ENCODE measurements around the gene PHACTR1. TPM values are rescaled to one million over a fixed set of nuclear protein-coding genes. Genes with fewer than 3 reads are reported as not detected.
"Not testable (repeated sequence)": the region's sequence is repeated elsewhere in the genome, so short reads cannot be mapped to it uniquely, and the experiment has no call there.

The PHACTR1 gene
- polyA plus RNA-seq: 1 to 10 TPM; 1.3 to 3.2 (median 1.6) TPM

- WGBS, 3 donors: 63 to 68% (median 64%) methylated on average over 10 of the region's 10 CpGs
Observed at GRCh38 chr6:12716298-12716916, at the start of gene PHACTR1. Gene PHACTR1 (plus strand): TSS chr6:12716767.

GRCh38 chr6:12666886-12667285 lies 49.7 kb upstream of the PHACTR1 start:
- no peak overlapping the region for H3K27ac ChIP-seq (ENCODE audit: low read depth, low read length)
- whole genome bisulfite sequencing, 3 donors: 23 to 33% methylated on average over 1 of the region's 1 CpG; no CpG with 5 or more reads in 1 of the 3 donors

More at GRCh38 chr6:12716298-12716916, at the start of gene PHACTR1:
- no peak within 1 kb of the TSS for H3K27ac ChIP-seq (ENCODE audit: low read depth, low read length)

- no peak overlapping the region for H3K27ac ChIP-seq (ENCODE audit: low read depth, low read length)
- 43 to 62% (median 52%) methylated on average over 5 of the region's 5 CpGs for WGBS, 3 donors
Observed at GRCh38 chr6:12675931-12676330, 40.6 kb upstream of the PHACTR1 start.

GRCh38 chr6:12679341-12679740 lies 37.2 kb upstream of the PHACTR1 start:
- 70 to 92% (median 86%) methylated on average over 3 of the region's 3 CpGs for WGBS, 3 donors
- no peak overlapping the region for H3K27ac ChIP-seq (ENCODE audit: low read depth, low read length)

GRCh38 chr6:12693122-12693521 lies 23.4 kb upstream of the PHACTR1 start:
- H3K27ac ChIP-seq (ENCODE audit: low read depth, low read length): no peak overlapping the region
- WGBS, 3 donors: 90 to 98% (median 96%) methylated on average over 1 of the region's 1 CpG

- no peak overlapping the region for H3K27ac ChIP-seq (ENCODE audit: low read depth, low read length)
- WGBS, 3 donors: 85 to 95% (median 90%) methylated on average over 4 of the region's 4 CpGs
Observed at GRCh38 chr6:12698298-12698697, 18.3 kb upstream of the PHACTR1 start.

GRCh38 chr6:12704946-12705345 lies 11.6 kb upstream of the PHACTR1 start:
- 71 to 93% (median 83%) methylated on average over 1 of the region's 1 CpG for WGBS, 3 donors
- H3K27ac ChIP-seq (ENCODE audit: low read depth, low read length): no peak overlapping the region

- 69 to 92% (median 91%) methylated on average over 1 of the region's 1 CpG for WGBS, 3 donors
- no peak overlapping the region for H3K27ac ChIP-seq (ENCODE audit: low read depth, low read length)
Observed at GRCh38 chr6:12709116-12709515, 7.5 kb upstream of the PHACTR1 start.

GRCh38 chr6:12709556-12710232 lies 6.9 kb upstream of the PHACTR1 start:
- 32 to 59% (median 56%) methylated on average over 3 of the region's 3 CpGs for WGBS, 3 donors
- no peak overlapping the region for H3K27ac ChIP-seq (ENCODE audit: low read depth, low read length)

GRCh38 chr6:12710921-12711320 lies 5.6 kb upstream of the PHACTR1 start:
- no peak overlapping the region for H3K27ac ChIP-seq (ENCODE audit: low read depth, low read length)
- 76 to 78% (median 77%) methylated on average over 4 of the region's 4 CpGs for WGBS, 3 donors

- no peak overlapping the region for H3K27ac ChIP-seq (ENCODE audit: low read depth, low read length)
Observed at GRCh38 chr6:12714022-12714421, 2.5 kb upstream of the PHACTR1 start.

GRCh38 chr6:12715437-12715836 lies 1.1 kb upstream of the PHACTR1 start:
- no peak overlapping the region for H3K27ac ChIP-seq (ENCODE audit: low read depth, low read length)
- 84 to 92% (median 91%) methylated on average over 2 of the region's 2 CpGs for WGBS, 3 donors

GRCh38 chr6:12717356-12717755 lies 789 bp downstream of the PHACTR1 start:
- 20 to 50% (median 40%) methylated on average over 9 of the region's 9 CpGs for WGBS, 3 donors

GRCh38 chr6:12718015-12718414 lies 1.4 kb downstream of the PHACTR1 start:
- no peak overlapping the region for H3K27ac ChIP-seq (ENCODE audit: low read depth, low read length)
- WGBS, 3 donors: 22 to 51% (median 30%) methylated on average over 9 of the region's 9 CpGs

More at GRCh38 chr6:12717356-12717755, 789 bp downstream of the PHACTR1 start:
- no peak overlapping the region for H3K27ac ChIP-seq (ENCODE audit: low read depth, low read length)

- 70 to 81% (median 81%) methylated on average over 3 of the region's 3 CpGs for WGBS, 3 donors
Observed at GRCh38 chr6:12719017-12719416, 2.5 kb downstream of the PHACTR1 start.

GRCh38 chr6:12720310-12720709 lies 3.7 kb downstream of the PHACTR1 start:
- WGBS, 3 donors: 82 to 87% (median 86%) methylated on average over 7 of the region's 7 CpGs
- no peak overlapping the region for H3K27ac ChIP-seq (ENCODE audit: low read depth, low read length)

More at GRCh38 chr6:12719017-12719416, 2.5 kb downstream of the PHACTR1 start:
- H3K27ac ChIP-seq (ENCODE audit: low read depth, low read length): no peak overlapping the region

GRCh38 chr6:12725263-12725662 lies 8.7 kb downstream of the PHACTR1 start:
- 60 to 76% (median 69%) methylated on average over 2 of the region's 2 CpGs for WGBS, 3 donors
- H3K27ac ChIP-seq (ENCODE audit: low read depth, low read length): no peak overlapping the region

GRCh38 chr6:12729467-12729866 lies 12.9 kb downstream of the PHACTR1 start:
- 60 to 62% (median 60%) methylated on average over 4 of the region's 4 CpGs for WGBS, 3 donors
- no peak overlapping the region for H3K27ac ChIP-seq (ENCODE audit: low read depth, low read length)

GRCh38 chr6:12730809-12731208 lies 14.2 kb downstream of the PHACTR1 start:
- not testable (repeated sequence) for H3K27ac ChIP-seq (ENCODE audit: low read depth, low read length)
- 95 to 96% (median 96%) methylated on average over 2 of the region's 2 CpGs for WGBS, 3 donors

GRCh38 chr6:12733876-12734275 lies 17.3 kb downstream of the PHACTR1 start:
- 63 to 71% (median 70%) methylated on average over 6 of the region's 6 CpGs for WGBS, 3 donors

More at GRCh38 chr6:12733876-12734275, 17.3 kb downstream of the PHACTR1 start:
- H3K27ac ChIP-seq (ENCODE audit: low read depth, low read length): no peak overlapping the region

Data from adipose tissue (tissue), 3 donors.